HL-60 (cell line): ENCODE results near the gene MSX2.

Experiments used
- POLR2AphosphoS5 ChIP-seq: IDR thresholded peaks from 2 replicates; pipeline ENCODE4 v1.6.1; 2012; ENCODE audit warnings: low read depth
- TF ChIP-seq, protein P1 (sequence below): IDR thresholded peaks from one replicate; pipeline ENCODE4 v1.5.1; 2011; ENCODE audit warnings: low read length, control low read depth, inconsistent platforms; ENCODE audit not compliant: insufficient read depth

- TF ChIP-seq, protein P1, sequence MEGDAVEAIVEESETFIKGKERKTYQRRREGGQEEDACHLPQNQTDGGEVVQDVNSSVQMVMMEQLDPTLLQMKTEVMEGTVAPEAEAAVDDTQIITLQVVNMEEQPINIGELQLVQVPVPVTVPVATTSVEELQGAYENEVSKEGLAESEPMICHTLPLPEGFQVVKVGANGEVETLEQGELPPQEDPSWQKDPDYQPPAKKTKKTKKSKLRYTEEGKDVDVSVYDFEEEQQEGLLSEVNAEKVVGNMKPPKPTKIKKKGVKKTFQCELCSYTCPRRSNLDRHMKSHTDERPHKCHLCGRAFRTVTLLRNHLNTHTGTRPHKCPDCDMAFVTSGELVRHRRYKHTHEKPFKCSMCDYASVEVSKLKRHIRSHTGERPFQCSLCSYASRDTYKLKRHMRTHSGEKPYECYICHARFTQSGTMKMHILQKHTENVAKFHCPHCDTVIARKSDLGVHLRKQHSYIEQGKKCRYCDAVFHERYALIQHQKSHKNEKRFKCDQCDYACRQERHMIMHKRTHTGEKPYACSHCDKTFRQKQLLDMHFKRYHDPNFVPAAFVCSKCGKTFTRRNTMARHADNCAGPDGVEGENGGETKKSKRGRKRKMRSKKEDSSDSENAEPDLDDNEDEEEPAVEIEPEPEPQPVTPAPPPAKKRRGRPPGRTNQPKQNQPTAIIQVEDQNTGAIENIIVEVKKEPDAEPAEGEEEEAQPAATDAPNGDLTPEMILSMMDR = no peak
- TF ChIP-seq POLR2AphosphoS5 = no peak
Measured at GRCh38 chr5:174725991-174726601, 1.7 kb downstream of the MSX2 start.
